Osteoblast (primary cell): ENCODE data around the gene CGB1. TPM values are rescaled to one million over a fixed set of nuclear protein-coding genes. Genes with fewer than 3 reads are reported as not detected.

Experiments used
- DNase-seq: peaks from one replicate; pipeline ENCODE4 v3.0.0; 2011; ENCODE audit warnings: low spot score, mixed read lengths; ENCODE audit not compliant: insufficient read length; ENCODE audit errors: missing footprints
- H2AFZ ChIP-seq: 2 replicates; pipeline ENCODE4 v1.6.0; 2011; ENCODE audit warnings: mild to moderate bottlenecking, low read length
- H3K27ac ChIP-seq: 2 replicates; pipeline ENCODE4 v1.5.1; 2011; ENCODE audit warnings: mild to moderate bottlenecking, low read depth, low read length, moderate library complexity
- H3K27me3 ChIP-seq: 2 replicates; pipeline ENCODE4 v1.6.0; 2012; ENCODE audit warnings: mild to moderate bottlenecking, control low read depth, inconsistent platforms, low read length, moderate library complexity; ENCODE audit not compliant: insufficient read depth
- H3K36me3 ChIP-seq: 2 replicates; pipeline ENCODE4 v1.5.1; 2011; ENCODE audit warnings: mild to moderate bottlenecking, low read length, control low read depth, moderate library complexity; ENCODE audit not compliant: insufficient read depth
- H3K4me1 ChIP-seq: 2 replicates; pipeline ENCODE4 v1.5.1; 2011; ENCODE audit warnings: mild to moderate bottlenecking, low read length, control low read depth, moderate library complexity; ENCODE audit not compliant: insufficient read depth
- H3K4me2 ChIP-seq: 2 replicates; pipeline ENCODE4 v1.6.0; 2011; ENCODE audit warnings: mild to moderate bottlenecking, low read length; ENCODE audit not compliant: insufficient read depth
- H3K4me3 ChIP-seq: fragments of 200-600 bp; sonication (generic); 3 replicates; pipeline ENCODE4 v1.5.1; 2012; ENCODE audit warnings: mild to moderate bottlenecking, low read length, inconsistent platforms; ENCODE audit not compliant: insufficient read depth
- H3K79me2 ChIP-seq: 2 replicates; pipeline ENCODE4 v1.6.0; 2012; ENCODE audit warnings: mild to moderate bottlenecking, low read length, control low read depth, inconsistent platforms; ENCODE audit not compliant: insufficient read depth
- H3K9me3 ChIP-seq: 2 replicates; pipeline ENCODE4 v1.5.1; 2011; ENCODE audit warnings: low read depth, low read length, control low read depth
- H4K20me1 ChIP-seq: 2 replicates; pipeline ENCODE4 v1.6.0; 2012; ENCODE audit warnings: mild to moderate bottlenecking, low read length, control low read depth; ENCODE audit not compliant: insufficient read depth
- CTCF ChIP-seq: IDR thresholded peaks from 2 replicates; pipeline ENCODE4 v1.5.1; 2011; ENCODE audit warnings: mild to moderate bottlenecking, low read depth, low read length, moderate library complexity; ENCODE audit errors: extremely low read depth
- small RNA-seq: library from RNA; depleted of rRNA; stranded (forward); fragments of <200 nt; gene quantifications from one replicate; pipeline ENCODE3, GENCODE V24; 2012
- total RNA-seq: library from RNA; depleted of rRNA; stranded (reverse); fragments of >200 nt; gene quantifications from 2 replicates; pipeline ENCODE4 v1.2.3, GENCODE V29; 2012

CGB1 gene
- total RNA-seq, 1 donor, result not detected

- Histone ChIP-seq H3K36me3 (peaks cover 35% of the 10 kb centered on the region), H3K27me3 (no peaks in the 10 kb centered on the region), H3K4me2 (no peak overlapping the region), H3K27ac (no peak overlapping the region), H3K4me3 (no peak overlapping the region), H3K9me3 (no peaks in the 10 kb centered on the region), H4K20me1 (peaks cover 6% of the 10 kb centered on the region), H2AFZ (no peak overlapping the region), H3K4me1 (peaks cover 3% of the 10 kb centered on the region), H3K79me2 (peaks cover 12% of the 10 kb centered on the region)
- DNase-seq, result peak; percentile 22
- no peak for TF ChIP-seq CTCF
Measured at GRCh38 chr19:48985711-48986110, 51.0 kb downstream of the CGB1 start.

Small RNA genes within 50 kb of the gene (small RNA-seq; reads per million reads assigned to genes)
- gene MIR6798 (not detected), gene RN7SL708P (not detected)

Other genes starting within 250 kb of the CGB1 start
- gene BCAT2, start 225.9 kb downstream of the CGB1 start, total RNA-seq, result 29.7 and 30.1 TPM in 2 replicates
- gene HSD17B14, start 200.4 kb downstream of the CGB1 start, total RNA-seq, result 1.8 and 2.1 TPM in 2 replicates
- 21.4 and 28.6 TPM in 2 replicates for gene PLEKHA4, start 168.3 kb downstream of the CGB1 start, total RNA-seq
- gene PPP1R15A, start 164.5 kb downstream of the CGB1 start, total RNA-seq, result 70.4 and 84.0 TPM in 2 replicates
- not detected in 2 replicates for gene TULP2, start 138.2 kb downstream of the CGB1 start, total RNA-seq
- 242 and 300 TPM in 2 replicates for gene NUCB1, start 136.6 kb downstream of the CGB1 start, total RNA-seq
- gene DHDH, start 103.2 kb downstream of the CGB1 start, total RNA-seq, result 0.29 and 0.36 TPM in 2 replicates
- 78.4 and 78.9 TPM in 2 replicates for gene BAX, start 82.0 kb downstream of the CGB1 start, total RNA-seq
- gene FTL, start 71.6 kb downstream of the CGB1 start, total RNA-seq, result 3,966 and 4,197 TPM in 2 replicates
- 25.6 and 44.5 TPM in 2 replicates for gene GYS1, start 43.6 kb downstream of the CGB1 start, total RNA-seq
- 113 and 122 TPM in 2 replicates for gene RUVBL2, start 43.0 kb downstream of the CGB1 start, total RNA-seq
- gene LHB, start 19.8 kb downstream of the CGB1 start, total RNA-seq, result not detected in 2 replicates
- gene CGB3, start 12.6 kb downstream of the CGB1 start, total RNA-seq, result not detected in 2 replicates
- not detected in 2 replicates for gene CGB2, start 5.0 kb downstream of the CGB1 start, total RNA-seq
- gene CGB5, start 7.0 kb upstream of the CGB1 start, total RNA-seq, result not detected in 2 replicates
- 0.29 TPM in 1 of 2 replicates, not detected in the other for gene CGB8, start 12.2 kb upstream of the CGB1 start, total RNA-seq
- under 0.01 and 0.29 TPM in 2 replicates for gene CGB7, start 20.9 kb upstream of the CGB1 start, total RNA-seq
- not detected in 2 replicates for gene NTF4, start 27.9 kb upstream of the CGB1 start, total RNA-seq
- gene KCNA7, start 35.8 kb upstream of the CGB1 start, total RNA-seq, result not detected in 2 replicates
- 105 and 111 TPM in 2 replicates for gene SNRNP70, start 48.6 kb upstream of the CGB1 start, total RNA-seq
- gene LIN7B, start 77.5 kb upstream of the CGB1 start, total RNA-seq, result 5.6 and 6.2 TPM in 2 replicates
- 0.36 TPM in 1 of 2 replicates, not detected in the other for gene C19orf73, start 82.2 kb upstream of the CGB1 start, total RNA-seq
- gene PPFIA3, start 82.6 kb upstream of the CGB1 start, total RNA-seq, result 1.1 and 1.2 TPM in 2 replicates
- not detected in 2 replicates for gene HRC, start 118.5 kb upstream of the CGB1 start, total RNA-seq
- gene TRPM4, start 120.9 kb upstream of the CGB1 start, total RNA-seq, result 15.9 and 20.6 TPM in 2 replicates